ENCODE measurements around the gene F12. TPM values are rescaled to one million over a fixed set of nuclear protein-coding genes. Genes with fewer than 3 reads are reported as not detected.

F12 gene
- total RNA-seq: 3.9 TPM

DNA sequence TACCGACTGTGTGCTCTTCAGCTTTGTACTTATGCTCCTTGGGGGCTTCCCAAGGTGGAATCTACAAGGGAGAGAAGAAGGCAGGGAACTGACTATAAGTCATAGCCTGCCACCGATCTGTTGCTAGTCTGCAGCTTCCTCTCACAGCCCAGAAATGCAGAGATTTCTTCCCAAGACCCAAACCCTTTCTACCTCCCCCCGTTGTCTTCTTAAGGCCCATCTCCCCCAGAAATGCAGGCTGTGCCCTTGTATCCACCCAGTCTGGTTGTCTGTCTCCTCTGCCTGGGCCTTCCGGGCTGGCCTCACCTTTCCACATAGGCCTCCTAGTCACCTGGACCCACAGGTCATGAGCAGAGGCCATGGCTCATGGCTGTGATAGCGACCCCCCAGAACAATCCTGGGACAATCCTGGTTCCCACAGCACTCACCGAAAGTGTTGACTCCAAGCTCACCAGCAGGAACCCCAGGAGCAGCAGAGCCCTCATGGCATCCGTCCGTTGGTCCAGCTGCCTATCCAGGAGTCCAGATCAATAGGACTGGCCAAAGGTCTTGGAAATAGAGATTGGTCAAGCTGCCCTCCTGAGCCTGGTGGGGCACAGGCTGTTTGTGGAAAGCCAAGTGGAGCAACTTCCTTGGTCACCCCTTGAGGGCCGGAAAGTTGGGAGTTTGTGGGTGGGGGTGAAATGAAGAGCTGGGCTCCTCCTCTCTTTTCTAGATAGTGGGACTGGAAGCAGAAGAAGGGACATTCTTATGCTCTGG lies at the start of gene F12:
Gene F12 (minus strand): TSS at position 522 of the 759 bp plus-strand sequence. CDS start 37 bp downstream, at position 485.
- no peak for DNase-seq

DNA sequence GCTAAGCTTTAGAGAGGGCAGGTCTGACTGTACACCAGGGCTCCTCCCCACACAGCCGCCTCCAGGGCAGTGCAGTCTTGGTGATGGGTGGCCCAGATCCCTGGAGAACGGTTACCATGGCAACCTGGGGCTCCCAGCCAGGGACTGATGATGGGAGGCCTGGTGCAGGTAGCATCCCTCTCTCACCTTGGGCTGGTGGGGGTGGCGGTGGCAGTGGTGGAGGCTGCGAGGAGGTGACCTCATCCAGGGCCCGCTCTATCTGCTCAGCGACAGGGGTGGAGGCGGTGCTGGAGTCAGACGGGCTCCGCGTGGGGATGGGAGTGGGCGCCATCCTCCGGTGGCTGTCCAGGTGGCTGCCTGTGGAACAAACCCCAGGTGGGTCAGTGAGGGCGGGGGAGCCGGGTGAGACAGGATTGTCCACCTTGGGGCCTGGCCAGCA lies 49.6 kb upstream of the F12 start:
- DNase-seq: peak; percentile 56

DNA sequence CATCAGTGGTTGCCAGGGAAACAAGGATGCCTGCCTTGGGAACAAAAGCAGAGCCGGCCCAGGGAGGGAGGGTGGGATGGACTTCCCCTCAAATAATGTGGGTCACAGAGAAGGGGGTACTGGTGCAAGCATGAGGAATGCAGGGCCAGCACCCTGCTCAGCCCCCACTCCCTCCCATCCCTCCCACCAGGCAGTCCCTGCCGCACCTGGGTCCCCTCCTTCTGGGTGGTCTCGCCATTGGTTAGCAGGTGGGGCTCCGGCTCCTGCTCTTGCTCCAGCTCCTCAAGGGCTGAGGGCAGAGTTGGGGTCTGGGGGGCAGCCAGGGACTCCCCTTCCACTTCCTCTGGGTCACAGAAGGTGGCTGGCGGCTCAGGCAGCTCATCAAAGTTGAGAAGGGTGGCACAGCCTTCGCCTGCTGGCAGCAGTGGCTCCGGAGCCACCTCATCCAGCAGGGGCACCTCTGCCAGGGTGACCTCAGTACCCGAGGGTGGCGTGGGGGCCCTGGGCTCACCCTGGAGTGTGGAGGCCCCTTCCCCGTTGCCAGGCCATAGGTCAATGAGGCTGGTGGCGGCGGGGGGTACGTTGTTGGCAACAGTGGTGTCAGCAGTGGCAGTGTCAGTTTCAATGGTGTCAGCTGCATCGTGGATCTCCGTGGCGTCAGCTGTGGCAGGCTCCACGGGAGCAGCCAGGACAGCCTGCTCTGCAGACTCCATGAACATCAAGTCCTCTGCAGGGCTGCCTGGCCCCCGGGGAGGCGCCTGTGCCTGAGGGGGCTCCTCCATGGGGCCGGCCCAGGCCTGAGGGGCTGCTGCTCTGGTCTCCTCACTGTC lies 48.7 kb upstream of the F12 start:
- DNase-seq: no peak

DNA sequence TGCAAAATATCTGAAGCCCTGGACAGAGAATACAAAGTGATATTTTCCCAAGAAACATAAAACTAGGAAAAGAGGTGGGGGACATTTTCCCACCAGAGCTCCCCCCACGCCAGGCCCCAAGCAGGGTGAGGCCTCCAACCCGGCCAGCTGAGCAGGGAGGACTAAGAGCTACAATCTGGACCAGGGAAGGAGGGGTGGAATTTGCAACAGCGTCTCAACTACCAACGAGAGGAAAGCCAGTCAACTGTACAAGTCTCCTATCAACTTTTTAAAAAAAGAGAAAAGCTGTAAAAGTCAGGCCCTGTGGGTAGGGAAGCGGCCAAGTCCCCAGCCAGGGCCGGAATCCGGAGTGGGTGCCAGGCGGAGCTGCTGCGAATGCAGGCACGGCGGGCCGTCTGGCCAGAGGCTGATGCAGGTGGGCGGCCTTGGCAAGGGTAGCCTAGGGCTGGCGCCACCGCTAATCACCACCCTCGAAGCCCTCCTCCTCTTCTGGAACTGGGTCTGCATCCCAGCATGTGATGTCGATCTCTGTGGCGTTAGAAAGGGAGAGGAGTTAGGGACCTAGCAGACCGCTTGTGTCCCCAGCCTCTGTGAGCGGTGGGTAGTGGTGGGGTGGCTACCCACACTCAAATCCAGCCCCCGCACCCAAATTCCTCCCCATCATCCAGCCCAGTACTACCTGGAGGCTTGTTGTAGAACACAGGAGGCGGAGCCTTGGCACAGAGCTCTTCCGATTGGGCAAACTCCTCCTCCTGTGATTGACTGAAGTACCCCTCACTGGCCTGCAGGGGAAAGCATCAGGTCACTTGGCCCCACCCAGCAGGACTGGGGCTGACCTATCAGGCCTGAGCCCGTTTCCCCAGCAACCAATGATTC lies 47.9 kb upstream of the F12 start:
- DNase-seq: peak; percentile 89

DNA sequence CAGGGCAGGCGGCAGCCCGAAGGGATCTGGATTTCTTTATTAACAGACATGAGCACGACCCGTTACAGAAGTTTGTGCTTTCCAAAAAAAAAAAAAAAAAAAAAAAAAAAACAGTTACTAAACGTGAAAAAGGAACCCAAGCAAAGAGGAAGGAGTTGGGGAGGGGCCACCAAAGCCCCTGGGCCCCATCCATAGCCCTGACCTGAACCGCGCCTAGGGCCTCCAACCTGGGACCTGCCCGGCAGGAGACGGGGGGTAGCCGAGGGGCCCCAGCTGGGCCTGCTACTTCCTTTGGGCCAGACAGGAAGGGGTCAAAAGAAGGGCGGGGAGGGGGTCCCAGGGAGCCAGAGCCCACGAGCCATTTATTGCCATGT lies 47.2 kb upstream of the F12 start:
- no peak for DNase-seq

DNA sequence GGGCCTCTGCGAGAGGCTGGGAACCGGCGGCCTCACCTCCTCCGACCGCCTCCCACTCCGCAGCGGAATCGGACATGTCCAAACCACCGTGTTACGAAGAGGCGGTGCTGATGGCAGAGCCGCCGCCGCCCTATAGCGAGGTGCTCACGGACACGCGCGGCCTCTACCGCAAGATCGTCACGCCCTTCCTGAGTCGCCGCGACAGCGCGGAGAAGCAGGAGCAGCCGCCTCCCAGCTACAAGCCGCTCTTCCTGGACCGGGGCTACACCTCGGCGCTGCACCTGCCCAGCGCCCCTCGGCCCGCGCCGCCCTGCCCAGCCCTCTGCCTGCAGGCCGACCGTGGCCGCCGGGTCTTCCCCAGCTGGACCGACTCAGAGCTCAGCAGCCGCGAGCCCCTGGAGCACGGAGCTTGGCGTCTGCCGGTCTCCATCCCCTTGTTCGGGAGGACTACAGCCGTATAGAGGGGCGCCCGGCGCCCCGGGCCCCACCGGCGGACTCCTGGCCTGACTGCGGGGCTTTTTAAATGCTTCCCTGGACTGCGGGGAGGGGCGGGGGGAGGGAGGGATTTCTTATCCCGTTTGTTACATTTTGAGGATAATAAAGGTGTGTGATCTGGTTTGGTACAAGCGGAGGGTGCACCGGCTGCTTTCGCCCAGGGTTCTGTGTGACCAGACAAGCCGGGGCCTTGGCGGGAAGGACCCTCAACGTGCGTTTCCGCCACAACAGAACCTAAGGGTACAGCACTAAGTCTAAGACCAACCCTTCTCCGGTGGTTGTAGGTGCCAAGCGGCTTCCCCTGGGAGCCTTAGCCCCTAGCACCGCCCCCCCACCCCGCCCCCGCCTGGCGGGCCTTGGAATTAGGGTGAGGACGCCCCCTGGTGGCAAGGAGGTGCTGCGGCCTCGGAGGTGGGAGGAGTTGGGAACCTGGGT lies 46.6 kb upstream of the F12 start:
- DNase-seq: peak; percentile 73

DNA sequence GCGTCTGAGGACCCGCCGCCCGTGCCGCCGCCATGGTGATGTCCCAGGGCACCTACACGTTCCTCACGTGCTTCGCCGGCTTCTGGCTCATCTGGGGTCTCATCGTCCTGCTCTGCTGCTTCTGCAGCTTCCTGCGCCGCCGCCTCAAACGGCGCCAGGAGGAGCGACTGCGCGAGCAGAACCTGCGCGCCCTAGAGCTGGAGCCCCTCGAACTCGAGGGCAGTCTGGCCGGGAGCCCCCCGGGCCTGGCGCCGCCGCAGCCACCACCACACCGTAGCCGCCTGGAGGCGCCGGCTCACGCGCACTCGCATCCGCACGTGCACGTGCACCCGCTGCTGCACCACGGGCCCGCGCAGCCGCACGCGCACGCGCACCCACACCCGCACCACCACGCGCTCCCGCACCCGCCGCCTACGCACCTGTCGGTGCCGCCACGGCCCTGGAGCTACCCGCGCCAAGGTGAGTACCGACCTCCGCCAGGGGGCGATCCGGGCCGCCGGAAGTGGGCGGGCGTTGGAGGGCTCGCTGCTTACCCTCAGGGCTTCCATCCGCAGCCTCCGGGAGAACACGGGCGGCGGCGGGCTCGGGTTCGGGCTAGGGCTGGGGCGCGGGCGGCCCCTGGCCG lies 45.8 kb upstream of the F12 start:
- DNase-seq: peak; percentile 62

DNA sequence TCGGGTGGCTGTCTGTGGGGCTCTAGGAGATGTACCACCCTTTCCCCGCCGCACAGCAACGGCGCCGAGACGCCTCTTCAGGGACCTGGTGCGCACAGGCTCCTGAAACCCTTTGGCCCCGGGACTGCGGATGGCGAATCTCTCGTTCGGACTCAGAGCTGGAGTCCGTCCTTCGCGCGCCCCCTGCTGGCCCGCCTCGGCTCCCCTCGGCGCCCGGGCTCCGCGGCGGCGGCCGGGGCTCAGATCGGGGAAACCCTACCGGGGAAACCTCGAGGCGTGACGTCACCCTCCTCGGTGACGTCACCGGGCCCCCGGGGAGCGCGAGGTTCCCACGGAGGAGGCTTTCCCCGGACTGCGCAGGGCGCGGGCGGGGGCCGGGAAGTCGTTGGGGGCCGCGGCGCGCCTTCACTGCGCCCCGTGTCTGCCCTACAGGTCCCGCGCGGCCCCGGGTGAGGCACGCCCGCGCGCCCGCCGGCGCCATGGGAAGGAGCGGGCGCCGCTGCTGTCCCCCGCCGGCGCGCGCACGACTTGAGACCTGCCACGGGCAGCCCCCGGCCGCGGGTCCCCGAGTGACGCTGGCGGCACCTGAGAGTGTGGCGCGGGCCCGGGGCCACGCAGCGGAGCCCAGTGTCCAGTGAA lies 45.2 kb upstream of the F12 start:
- DNase-seq: peak; percentile 79

DNA sequence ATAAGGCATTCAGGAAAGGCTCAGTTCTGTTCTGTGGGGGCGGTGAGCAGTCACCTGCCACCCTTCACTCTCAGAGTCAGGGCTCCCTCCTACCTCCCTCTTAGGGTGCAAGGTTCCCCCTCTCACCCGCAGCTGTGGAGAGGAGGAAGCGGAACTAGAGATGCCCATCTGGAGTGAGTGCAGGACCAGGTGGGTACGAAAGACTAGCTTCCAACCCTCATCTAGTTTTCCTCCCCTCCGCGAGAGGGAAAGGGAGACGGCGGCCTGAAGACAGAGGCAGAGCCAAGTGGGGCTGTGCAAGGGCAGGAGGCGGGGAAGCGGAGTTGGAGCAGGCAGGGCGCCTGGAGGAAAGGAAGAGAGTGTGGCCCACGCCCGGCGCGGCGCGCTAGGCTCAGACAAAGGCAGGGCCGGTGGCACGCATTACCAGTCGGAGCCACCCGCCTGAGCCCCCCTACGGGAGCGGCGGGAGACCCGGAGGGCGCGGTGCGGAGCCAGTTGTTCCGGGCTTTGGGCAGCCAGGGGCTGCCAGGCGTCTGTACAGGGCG lies 44.6 kb upstream of the F12 start:
- no peak for DNase-seq

DNA sequence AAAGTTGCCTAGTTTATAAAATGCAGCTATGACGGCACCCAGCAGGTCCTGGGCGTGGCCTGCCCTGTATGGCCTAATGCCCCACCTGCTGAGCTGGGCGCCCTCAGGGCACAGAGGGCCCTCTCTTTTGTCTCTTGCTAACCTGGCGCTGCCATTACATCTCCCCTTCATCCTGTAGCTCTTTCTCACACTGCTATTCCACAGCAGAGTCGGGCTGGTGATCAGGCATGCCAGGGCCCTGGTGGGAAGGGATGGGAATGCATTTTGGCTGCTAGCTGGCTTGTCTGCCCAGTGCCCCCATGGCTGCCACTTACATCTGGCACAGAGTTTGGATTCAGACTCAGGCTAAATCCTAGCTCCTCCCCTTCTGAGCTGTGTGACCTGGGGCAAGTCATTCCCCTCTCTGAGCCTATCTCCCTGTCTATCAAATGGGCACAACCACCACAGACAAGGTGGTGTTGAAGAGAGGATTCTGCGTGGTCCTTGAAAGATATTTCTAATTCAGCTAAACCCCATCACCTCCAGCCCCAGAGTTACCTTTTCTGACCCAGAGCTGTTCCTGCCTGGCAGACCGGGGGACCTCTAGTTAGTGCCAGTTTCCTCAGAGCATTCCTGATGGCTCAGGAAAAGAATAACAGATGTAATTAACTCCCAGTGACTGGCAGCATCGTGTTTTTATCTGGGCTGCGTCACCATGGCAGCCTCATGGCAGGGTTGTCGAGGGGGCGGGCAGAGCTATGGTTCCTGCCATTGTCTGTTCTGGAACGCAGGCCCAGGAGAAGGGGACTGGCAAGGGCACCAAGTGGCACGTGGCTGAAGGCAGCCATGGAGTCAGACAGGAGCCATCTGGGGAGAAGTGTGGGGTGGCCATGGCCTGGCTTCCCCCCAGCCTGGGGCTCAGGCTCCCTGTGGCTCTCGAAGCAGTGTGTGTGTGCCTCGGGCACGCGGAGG lies 43.6 kb upstream of the F12 start:
- no peak for DNase-seq

DNA sequence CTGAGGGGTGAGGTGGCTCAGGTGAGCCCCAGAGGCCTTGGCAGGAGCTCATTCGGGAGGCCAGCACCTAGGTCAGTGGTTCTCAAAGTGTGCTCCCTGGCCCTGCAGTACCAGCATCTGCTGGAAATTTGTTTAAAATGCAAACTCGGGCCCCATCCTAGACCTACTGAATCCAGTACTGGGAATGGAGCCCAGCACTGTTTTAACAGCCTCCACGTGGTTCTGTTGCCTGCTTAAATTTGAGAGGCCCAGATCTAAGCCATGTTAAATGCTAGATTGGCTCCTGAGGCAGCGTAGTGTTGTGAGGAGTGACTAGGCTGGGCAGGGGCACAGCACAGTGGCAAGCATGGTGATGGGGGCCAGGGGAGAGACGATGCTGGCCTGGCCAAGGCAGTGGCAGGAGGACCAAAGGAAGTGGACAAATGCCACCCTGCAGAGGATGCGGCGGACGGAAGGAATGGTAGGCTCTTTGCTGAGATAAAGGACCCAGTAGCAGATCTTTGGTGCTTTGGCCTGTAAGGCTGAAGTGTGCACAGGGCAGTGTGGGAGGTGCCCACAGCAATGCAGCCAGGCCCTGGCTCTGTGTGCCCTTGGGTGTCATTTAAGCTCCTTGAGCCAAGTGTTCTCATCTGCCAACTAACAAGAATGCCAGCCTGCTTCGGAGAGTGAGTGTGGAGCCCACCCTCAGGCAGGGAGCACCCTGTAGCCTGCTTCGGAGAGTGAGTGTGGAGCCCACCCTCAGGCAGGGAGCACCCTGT lies 41.5 kb upstream of the F12 start:
- peak; percentile 49 for DNase-seq

DNA sequence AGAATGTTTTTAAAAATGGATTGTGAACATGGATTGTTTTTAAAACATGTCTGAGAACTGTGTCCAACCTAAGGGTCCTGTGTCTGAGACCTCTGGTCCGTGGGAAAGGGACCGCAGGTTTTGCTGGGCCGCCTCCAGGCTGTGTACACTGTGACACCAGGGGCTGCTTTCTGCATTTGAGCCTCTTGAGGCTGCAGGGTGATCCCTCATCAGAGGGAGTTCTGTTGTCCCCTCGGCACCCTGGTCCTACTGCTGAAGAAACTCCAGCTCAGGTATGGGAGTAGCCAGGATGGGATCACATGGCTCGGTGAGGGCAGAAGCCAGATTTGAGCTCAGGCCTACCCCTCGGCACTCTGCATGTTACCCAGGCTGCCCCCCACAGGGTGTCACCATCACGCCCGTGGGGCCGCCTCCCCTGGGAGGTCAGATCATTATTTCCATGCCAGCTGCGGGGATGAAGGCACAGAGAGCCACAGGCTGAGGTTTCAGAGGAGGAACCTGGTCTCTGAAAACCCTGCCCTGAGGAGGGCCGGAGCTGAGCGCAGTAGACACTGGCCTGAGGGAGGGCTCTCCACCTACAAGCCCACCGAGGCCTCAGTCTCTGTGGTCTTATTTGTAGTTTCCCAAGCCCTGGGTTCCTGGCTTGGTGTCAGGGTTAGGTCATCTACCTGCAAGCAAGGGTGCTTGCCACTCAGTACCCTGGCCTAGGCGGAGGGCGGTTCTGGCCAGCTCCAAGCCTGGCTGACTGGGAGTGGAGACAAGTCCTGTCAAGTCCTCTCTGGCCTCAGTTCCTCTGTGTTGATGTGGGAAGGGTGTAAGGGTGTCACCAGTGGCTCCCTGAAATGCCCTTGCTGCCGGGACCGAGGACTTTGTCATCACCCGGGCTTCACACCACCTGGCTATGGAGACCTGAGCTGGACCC lies 40.0 kb upstream of the F12 start:
- DNase-seq: no peak

DNA sequence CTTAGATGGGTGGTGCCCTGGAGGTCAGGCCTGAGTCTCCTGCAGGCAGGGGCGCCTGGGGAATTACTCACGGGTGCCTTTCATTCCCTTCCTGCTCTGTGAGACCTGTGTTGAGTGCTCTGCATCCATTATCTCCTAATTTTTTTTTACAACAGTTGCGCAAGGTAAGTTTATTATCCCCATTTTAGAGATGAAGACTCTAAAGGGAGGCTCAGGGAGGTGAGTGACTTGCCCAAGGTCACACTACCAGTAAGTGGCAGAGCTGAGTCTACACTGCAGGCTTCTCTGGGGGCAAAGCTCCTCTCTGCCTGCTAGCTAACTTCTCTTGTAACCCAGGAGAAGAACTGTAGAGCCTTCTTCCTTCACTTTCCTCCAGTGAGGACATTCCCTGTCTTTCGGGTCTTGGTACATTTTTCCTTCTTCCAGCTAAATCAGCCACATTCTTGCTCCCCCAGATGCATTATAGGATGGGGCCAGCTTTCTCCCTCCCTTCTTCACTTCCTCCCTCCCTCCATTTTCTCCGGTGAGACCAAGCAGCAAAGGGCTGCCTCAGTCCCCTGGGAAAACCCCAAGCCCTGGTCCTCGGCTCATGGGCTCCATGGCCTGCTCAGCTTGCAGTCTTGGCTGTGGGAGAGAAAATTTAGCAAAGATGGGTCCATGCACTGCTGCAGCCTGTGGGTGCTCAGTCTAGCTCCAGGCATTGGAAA lies 39.0 kb upstream of the F12 start:
- no peak for DNase-seq

DNA sequence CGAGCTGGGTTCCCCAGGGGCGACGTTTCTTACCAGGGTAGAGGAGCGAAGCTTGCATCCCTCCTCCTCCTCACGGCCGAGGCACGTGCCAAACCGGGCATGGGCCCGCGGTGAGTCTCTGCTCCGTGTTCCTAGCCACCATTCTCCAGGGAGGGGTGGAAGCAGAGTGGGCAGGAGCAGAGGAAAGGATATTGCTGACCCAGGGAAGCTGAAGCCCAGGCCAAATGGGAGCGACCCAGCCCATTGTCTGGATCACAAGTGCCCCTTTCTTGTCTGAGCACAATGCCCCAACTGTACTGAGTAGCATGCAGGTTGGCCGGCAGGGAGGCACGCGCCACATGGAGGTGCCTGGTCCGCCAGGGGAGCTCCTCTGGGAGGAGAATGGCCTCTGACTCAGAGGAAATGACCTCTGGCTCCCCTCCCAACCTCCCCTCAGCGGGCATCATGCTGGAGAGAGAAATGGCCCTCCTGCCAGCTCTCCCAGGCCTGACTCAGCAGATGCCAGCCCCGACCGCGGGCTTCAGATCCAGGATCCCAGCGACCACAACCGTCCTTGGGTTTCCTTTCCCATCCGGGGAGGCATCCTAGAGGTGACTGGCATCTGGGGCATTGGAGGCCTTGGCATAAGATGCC lies 38.4 kb upstream of the F12 start:
- DNase-seq: peak; percentile 86

DNA sequence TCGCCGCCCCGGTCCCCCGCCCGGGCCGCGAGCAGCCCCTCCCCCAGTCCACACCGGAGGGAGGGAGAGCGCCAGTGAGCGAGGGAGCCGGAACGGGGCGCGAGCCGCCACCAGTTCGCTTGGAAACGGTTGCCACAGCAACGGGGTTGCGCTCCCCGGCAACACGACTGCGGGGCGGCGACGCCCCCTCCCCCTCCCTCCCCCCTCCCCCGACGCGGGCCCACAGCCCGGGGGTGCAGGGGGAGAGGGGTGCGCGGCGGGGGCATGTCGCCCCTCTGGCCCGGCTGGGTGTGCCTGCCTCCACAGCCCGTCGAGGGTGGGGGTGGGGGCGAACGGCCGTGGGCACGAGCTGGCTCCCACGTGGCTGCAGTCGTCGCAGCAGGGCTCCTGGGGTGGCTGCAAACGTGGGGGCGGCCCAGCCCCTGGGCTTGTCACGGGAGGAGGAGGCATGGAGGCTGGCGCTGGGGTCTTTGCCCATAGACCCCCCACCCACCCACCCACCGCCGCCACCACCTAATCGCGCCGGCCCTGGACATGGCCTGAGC lies 37.8 kb upstream of the F12 start:
- peak; percentile 70 for DNase-seq

All from occipital lobe (tissue), 2 donors.